ENCODE data around the gene SYT15B.
"Not testable (repeated sequence)": the region's sequence is repeated elsewhere in the genome, so short reads cannot be mapped to it uniquely, and the experiment has no call there.

Gene SYT15B

DNA sequence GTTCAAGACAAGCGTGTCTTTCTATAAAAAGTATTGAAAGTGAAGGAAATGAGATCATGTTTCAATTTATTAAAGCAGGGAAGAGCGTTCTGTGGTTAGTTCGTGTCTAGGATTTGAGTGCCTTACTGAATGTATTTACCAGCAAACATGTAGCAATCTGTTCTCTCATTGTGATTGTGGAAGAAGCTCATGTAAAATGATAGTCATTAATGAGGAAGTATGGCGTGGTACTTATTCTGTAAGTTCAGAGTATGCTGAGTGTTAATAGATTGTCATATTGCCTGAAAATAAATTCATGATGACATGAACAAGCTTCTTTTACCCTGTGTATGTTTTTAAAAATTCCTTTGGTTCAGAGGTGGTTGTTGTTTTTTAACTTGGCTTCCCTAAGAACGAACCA is 32.5 kb downstream of the SYT15B start:
- not testable (repeated sequence) for DNase-seq (ENCODE audit: extremely low read depth in 1 of 2, low read depth in 1 of 2)

- not testable (repeated sequence) for DNase-seq (ENCODE audit: extremely low read depth in 1 of 2, low read depth in 1 of 2)
Measured at GRCh38 chr10:47725740-47726139, 37.7 kb downstream of the SYT15B start.

- not testable (repeated sequence) for DNase-seq (ENCODE audit: extremely low read depth in 1 of 2, low read depth in 1 of 2)
Measured at GRCh38 chr10:47725047-47725446, 38.3 kb downstream of the SYT15B start.

- not testable (repeated sequence) for DNase-seq (ENCODE audit: extremely low read depth in 1 of 2, low read depth in 1 of 2)
Measured at GRCh38 chr10:47724119-47724518, 39.3 kb downstream of the SYT15B start.

DNA sequence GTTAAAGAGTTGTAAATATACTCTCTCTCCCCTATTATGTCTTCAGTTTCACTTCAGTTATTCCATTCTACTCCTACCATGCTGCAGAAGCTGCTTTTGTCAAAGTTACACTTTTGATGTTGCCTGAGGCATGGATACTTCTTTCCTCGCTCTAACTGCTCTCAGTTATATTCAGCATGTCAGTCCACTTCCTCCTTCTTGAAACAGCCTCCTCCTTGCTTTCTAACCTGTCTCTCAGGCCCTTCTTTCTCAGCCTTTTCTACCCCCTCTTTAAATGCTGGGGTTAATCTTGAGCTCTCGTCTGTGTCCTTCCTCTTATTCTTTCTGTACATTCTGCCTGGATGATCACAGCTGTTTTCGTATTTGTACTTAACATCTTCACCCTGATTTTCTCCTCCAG is 40.0 kb downstream of the SYT15B start:
- not testable (repeated sequence) for DNase-seq (ENCODE audit: extremely low read depth in 1 of 2, low read depth in 1 of 2)

DNA sequence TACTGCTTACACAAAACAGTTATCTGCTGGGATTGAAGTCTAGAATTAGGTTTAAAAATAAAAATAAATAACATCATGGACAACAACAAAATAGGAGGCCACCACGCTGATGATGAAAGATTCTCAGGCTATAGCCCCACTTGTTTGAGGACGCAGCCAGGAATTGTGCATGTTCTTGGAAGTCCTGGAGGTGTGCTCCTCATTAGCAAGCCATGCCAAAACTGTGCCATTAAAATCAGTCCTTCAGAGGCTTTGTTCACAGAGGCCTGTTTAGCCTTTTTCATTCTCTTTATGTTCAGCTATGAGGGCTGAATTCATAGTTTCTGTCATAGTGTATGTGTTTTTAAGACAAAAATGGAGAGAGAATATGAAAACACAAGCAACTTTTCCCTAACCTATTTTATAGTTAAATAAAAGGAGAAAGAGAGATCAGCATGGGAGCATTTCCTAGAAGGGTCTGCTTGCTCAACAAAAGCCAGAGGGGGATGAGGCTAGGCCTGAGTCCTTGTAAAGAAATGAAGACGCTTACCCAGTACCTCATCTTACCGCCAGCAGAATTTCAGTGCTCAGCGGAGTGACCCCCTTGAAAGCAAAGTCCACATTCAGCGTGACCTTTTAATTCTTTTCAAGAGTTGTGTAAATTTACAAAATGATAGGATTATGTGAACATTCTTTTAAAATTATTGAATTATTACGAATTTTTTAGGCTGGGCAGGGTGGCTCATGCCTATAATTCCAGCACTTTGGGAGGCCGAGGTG is 46.2 kb downstream of the SYT15B start:
- DNase-seq (ENCODE audit: extremely low read depth in 1 of 2, low read depth in 1 of 2): not testable (repeated sequence)

Data from activated CD8-positive, alpha-beta memory T cell treated with anti-CD3 and anti-CD28 coated beads for 1 hour (primary cell).